AG09309 (cell line): ENCODE measurements around the gene R3HDML.

Experiments
- DNase-seq: peaks from one replicate; pipeline ENCODE4 v3.0.0-alpha.2; 2010; ENCODE audit warnings: low read depth
- H3K4me3 ChIP-seq: 2 replicates; pipeline ENCODE4 v1.5.1; 2011; ENCODE audit warnings: mild to moderate bottlenecking, low read depth, low read length, moderate library complexity; ENCODE audit not compliant: control insufficient read depth
- CTCF ChIP-seq: IDR thresholded peaks from 2 replicates; pipeline ENCODE4 v1.5.1; 2011; ENCODE audit warnings: mild to moderate bottlenecking, low read depth, low read length, inconsistent platforms; ENCODE audit not compliant: insufficient read depth, control insufficient read depth; ENCODE audit errors: missing control alignments

R3HDML gene

GRCh38 chr20:44392088-44392775, 55.4 kb downstream of the R3HDML start:
- DNase-seq = no peak
- no peak for TF ChIP-seq CTCF
- H3K4me3 ChIP-seq = no peak overlapping the region

GRCh38 chr20:44392776-44393607, 56.1 kb downstream of the R3HDML start:
- TF ChIP-seq CTCF = no peak
- no peak overlapping the region for H3K4me3 ChIP-seq
- no peak for DNase-seq

GRCh38 chr20:44393608-44394451, 57.0 kb downstream of the R3HDML start:
- no peak for TF ChIP-seq CTCF
- H3K4me3 ChIP-seq = no peak overlapping the region
- no peak for DNase-seq

- no peak for DNase-seq
- no peak for TF ChIP-seq CTCF
- H3K4me3 ChIP-seq = no peak overlapping the region
These were observed 57.5 kb downstream of the R3HDML start for GRCh38 chr20:44394452-44394701.

- DNase-seq = no peak
- no peak overlapping the region for H3K4me3 ChIP-seq
- no peak for TF ChIP-seq CTCF
These were observed 58.0 kb downstream of the R3HDML start for GRCh38 chr20:44394702-44395460.

- DNase-seq = no peak
- no peak for TF ChIP-seq CTCF
- no peak overlapping the region for H3K4me3 ChIP-seq
These were observed 58.9 kb downstream of the R3HDML start for GRCh38 chr20:44395461-44396340.
